PC-9 (cell line): Measurements from ENCODE around the gene ABAT. TPM values are rescaled to one million over a fixed set of nuclear protein-coding genes. Genes with fewer than 3 reads are reported as not detected.

Experiments used
- BruUV-seq: library from RNA; stranded (reverse); fragments of 400-500 nt; replicated peaks from 2 replicates; lab custom pipeline; 2021; lab: Mats Ljungman, UMichigan
- CTCF ChIA-PET: fragments of 300-600 bp; sonication (Branson Sonifier 250); formaldehyde crosslinking; loops from one replicate; lab custom pipeline; 2022; ENCODE audit warnings: antibody characterized with exemption; lab: Charles Lee
- POLR2A ChIA-PET: fragments of 300-600 bp; sonication (Branson Sonifier 250); formaldehyde crosslinking; loops from one replicate; lab custom pipeline; 2022; ENCODE audit warnings: antibody characterized with exemption; ENCODE audit not compliant: unreplicated experiment; lab: Charles Lee
- DNase-seq, 2 experiments: peaks; one replicate each; pipeline versions ENCODE4 v3.0.0 to v3.0.0-alpha.2; 2015 to 2022; ENCODE audit warnings: mixed read lengths in 1 of 2
- H2AFZ ChIP-seq: fragments of 200-600 bp; sonication (generic); 2 replicates; pipeline ENCODE4 v1.8.1; 2017; ENCODE audit warnings: antibody characterized with exemption
- H3F3A ChIP-seq: fragments of 200-600 bp; sonication (generic); 2 replicates; pipeline ENCODE4 v1.8.1; 2017; ENCODE audit warnings: antibody characterized with exemption, mild to moderate bottlenecking, low read depth; ENCODE audit not compliant: insufficient read depth
- H3K27ac ChIP-seq: fragments of 200-600 bp; sonication (generic); 2 replicates; pipeline ENCODE4 v1.6.1; 2016; ENCODE audit warnings: mixed run types
- H3K27me3 ChIP-seq: fragments of 200-600 bp; sonication (generic); 2 replicates; pipeline ENCODE4 v1.6.1; 2016; ENCODE audit warnings: low read depth, mixed run types; ENCODE audit not compliant: insufficient read depth
- H3K36me3 ChIP-seq: fragments of 200-600 bp; sonication (generic); 2 replicates; pipeline ENCODE4 v1.6.1; 2016; ENCODE audit warnings: low read depth, mixed run types
- H3K4me1 ChIP-seq: fragments of 200-600 bp; sonication (generic); replicated peaks from 2 replicates; pipeline ENCODE4 v1.6.1; 2016; ENCODE audit warnings: mixed run types; ENCODE audit not compliant: insufficient read depth
- H3K4me2 ChIP-seq: fragments of 200-600 bp; sonication (generic); 2 replicates; pipeline ENCODE4 v1.6.1; 2017; ENCODE audit warnings: mixed run types
- H3K4me3 ChIP-seq: fragments of 200-600 bp; sonication (generic); 2 replicates; pipeline ENCODE4 v1.6.1; 2016; ENCODE audit warnings: mixed run types
- H3K79me2 ChIP-seq: fragments of 200-600 bp; sonication (generic); 2 replicates; pipeline ENCODE4 v1.6.1; 2017; ENCODE audit warnings: low read depth, mixed run types
- H3K9me2 ChIP-seq: fragments of 200-600 bp; sonication (generic); 2 replicates; pipeline ENCODE4 v1.8.1; 2017; ENCODE audit warnings: mild to moderate bottlenecking; ENCODE audit not compliant: insufficient read depth
- H3K9me3 ChIP-seq: fragments of 200-600 bp; sonication (generic); 2 replicates; pipeline ENCODE4 v1.8.1; 2016; ENCODE audit warnings: low read depth; ENCODE audit not compliant: insufficient read depth
- H4K20me1 ChIP-seq: fragments of 200-600 bp; sonication (generic); 2 replicates; pipeline ENCODE4 v1.8.1; 2017; ENCODE audit not compliant: insufficient read depth
- EZH2 ChIP-seq: fragments of 200-600 bp; sonication (generic); IDR thresholded peaks from 2 replicates; pipeline ENCODE4 v1.8.0; 2017; ENCODE audit warnings: antibody characterized with exemption, low read depth
- intact Hi-C: fragments of 100-400 bp; cut with micrococcal nuclease; formaldehyde crosslinking; loops from one replicate; pipeline ENCODE4 v1.10.0; 2022; ENCODE audit not compliant: unreplicated experiment
- total RNA-seq: library from RNA; stranded (reverse); gene quantifications from 2 replicates; pipeline ENCODE4 v1.2.3, GENCODE V29; 2021
- TF ChIP-seq, protein P1 (sequence below): fragments of 200-600 bp; sonication (generic); conservative IDR thresholded peaks from 2 replicates; pipeline ENCODE4 v1.6.1; 2017; ENCODE audit warnings: mixed run types, antibody characterized with exemption, mild to moderate bottlenecking, moderate library complexity

Gene ABAT
- total RNA-seq, 1 experiment from 2014 or later: 12.9 TPM

GRCh38 chr16:8660841-8661301, 13.5 kb upstream of the ABAT start:
- H3K27ac ChIP-seq: no peak overlapping the region
- peak; percentile 46 to 55 for DNase-seq
- H3K27me3 ChIP-seq: no peaks in the 10 kb centered on the region
- ChIA-PET POLR2A (no interaction called here), CTCF (interaction anchor here (0.6 to 1.0 kb wide), 4 partner anchors 37 to 220 kb away, joined by 3 to 8 read pairs (median 4); no protein-coding TSS in a partner anchor)
- no peak overlapping the region for H2AFZ ChIP-seq
- H3F3A ChIP-seq: no peaks in the 10 kb centered on the region
- TF ChIP-seq, protein P1, sequence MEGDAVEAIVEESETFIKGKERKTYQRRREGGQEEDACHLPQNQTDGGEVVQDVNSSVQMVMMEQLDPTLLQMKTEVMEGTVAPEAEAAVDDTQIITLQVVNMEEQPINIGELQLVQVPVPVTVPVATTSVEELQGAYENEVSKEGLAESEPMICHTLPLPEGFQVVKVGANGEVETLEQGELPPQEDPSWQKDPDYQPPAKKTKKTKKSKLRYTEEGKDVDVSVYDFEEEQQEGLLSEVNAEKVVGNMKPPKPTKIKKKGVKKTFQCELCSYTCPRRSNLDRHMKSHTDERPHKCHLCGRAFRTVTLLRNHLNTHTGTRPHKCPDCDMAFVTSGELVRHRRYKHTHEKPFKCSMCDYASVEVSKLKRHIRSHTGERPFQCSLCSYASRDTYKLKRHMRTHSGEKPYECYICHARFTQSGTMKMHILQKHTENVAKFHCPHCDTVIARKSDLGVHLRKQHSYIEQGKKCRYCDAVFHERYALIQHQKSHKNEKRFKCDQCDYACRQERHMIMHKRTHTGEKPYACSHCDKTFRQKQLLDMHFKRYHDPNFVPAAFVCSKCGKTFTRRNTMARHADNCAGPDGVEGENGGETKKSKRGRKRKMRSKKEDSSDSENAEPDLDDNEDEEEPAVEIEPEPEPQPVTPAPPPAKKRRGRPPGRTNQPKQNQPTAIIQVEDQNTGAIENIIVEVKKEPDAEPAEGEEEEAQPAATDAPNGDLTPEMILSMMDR: peak; percentile 69
- TF ChIP-seq EZH2: no peak
- intact Hi-C loops: loop anchor here (1.0 to 2.0 kb wide), 4 partner anchors 88 to 474 kb away; no protein-coding TSS in a partner anchor
- no peaks in the 10 kb centered on the region for H3K9me2 ChIP-seq
- no peaks in the 10 kb centered on the region for H3K4me1 ChIP-seq
- peak overlapping the region; percentile 36; the same call in 1 of the 2 replicates for H3K4me2 ChIP-seq
- H4K20me1 ChIP-seq: no peaks in the 10 kb centered on the region
- no TSS peak for BruUV-seq
- H3K4me3 ChIP-seq: no peak overlapping the region
- no peaks in the 10 kb centered on the region for H3K36me3 ChIP-seq
- H3K9me3 ChIP-seq: no peaks in the 10 kb centered on the region
- no peaks in the 10 kb centered on the region for H3K79me2 ChIP-seq

- TF ChIP-seq EZH2: no peak
- TF ChIP-seq, protein P1: no peak
- ChIA-PET POLR2A (no interaction called here), CTCF (no interaction called here)
- no peak overlapping the region for H2AFZ ChIP-seq
- no peaks in the 10 kb centered on the region for H3K9me2 ChIP-seq
- H3K4me3 ChIP-seq: no peak overlapping the region
- intact Hi-C loops: loop anchor here (1.0 to 2.0 kb wide), 4 partner anchors 89 to 473 kb away; no protein-coding TSS in a partner anchor
- no peaks in the 10 kb centered on the region for H4K20me1 ChIP-seq
- DNase-seq: no peak
- no peaks in the 10 kb centered on the region for H3K79me2 ChIP-seq
- BruUV-seq: no TSS peak
- H3F3A ChIP-seq: no peaks in the 10 kb centered on the region
- H3K27me3 ChIP-seq: no peaks in the 10 kb centered on the region
- no peaks in the 10 kb centered on the region for H3K36me3 ChIP-seq
- H3K4me2 ChIP-seq: no peak overlapping the region
- H3K27ac ChIP-seq: no peak overlapping the region
- H3K9me3 ChIP-seq: no peaks in the 10 kb centered on the region
- H3K4me1 ChIP-seq: no peaks in the 10 kb centered on the region
Observed at GRCh38 chr16:8661703-8662102, 12.7 kb upstream of the ABAT start.

GRCh38 chr16:8663192-8664089, 11.0 kb upstream of the ABAT start:
- TF ChIP-seq EZH2: no peak
- TF ChIP-seq, protein P1: no peak
- BruUV-seq: no TSS peak
- no peaks in the 10 kb centered on the region for H3K9me2 ChIP-seq
- H3K27ac ChIP-seq: no peak overlapping the region
- no peak overlapping the region for H3K4me3 ChIP-seq
- no peaks in the 10 kb centered on the region for H4K20me1 ChIP-seq
- H2AFZ ChIP-seq: no peak overlapping the region
- no peaks in the 10 kb centered on the region for H3K27me3 ChIP-seq
- POLR2A ChIA-PET: no interaction called here
- H3K79me2 ChIP-seq: no peaks in the 10 kb centered on the region
- no peaks in the 10 kb centered on the region for H3K36me3 ChIP-seq
- H3K4me1 ChIP-seq: no peaks in the 10 kb centered on the region
- H3K9me3 ChIP-seq: no peaks in the 10 kb centered on the region
- H3K4me2 ChIP-seq: no peak overlapping the region
- no peaks in the 10 kb centered on the region for H3F3A ChIP-seq
- intact Hi-C loops: no loop called here
- CTCF ChIA-PET: interaction anchor here (0.5 to 0.6 kb wide), 2 partner anchors 120 to 227 kb away, joined by 3 read pairs; no protein-coding TSS in a partner anchor
- no peak for DNase-seq
